Measurements from ENCODE around the gene IGFBPL1. TPM values are rescaled to one million over a fixed set of nuclear protein-coding genes. Genes with fewer than 3 reads are reported as not detected.

Gene IGFBPL1
- total and polyA plus RNA-seq, 4 donors: 0.08 TPM; not detected in 3

GRCh38 chr9:38370176-38370575 is 54.1 kb downstream of the IGFBPL1 start:
- TF ChIP-seq FOXA2 (IDR thresholded peaks at IDR 0.05) (no peak), ATF3 (IDR thresholded peaks at IDR 0.05) (no peak), MAX (IDR thresholded peaks at IDR 0.05) (no peak), GABPA (IDR thresholded peaks at IDR 0.05 in 1 of 2, conservative IDR thresholded peaks at IDR 0.05 in 1 of 2) (no peak), TAF1 (conservative IDR thresholded peaks at IDR 0.05) (no peak), RXRA (IDR thresholded peaks at IDR 0.05) (no peak), YY1 (IDR thresholded peaks at IDR 0.05) (no peak), JUND (IDR thresholded peaks at IDR 0.05) (no peak), NR2F2 (IDR thresholded peaks at IDR 0.05) (no peak), FOXA1 (IDR thresholded peaks at IDR 0.05) (no peak), SP1 (IDR thresholded peaks at IDR 0.05) (no peak), HNF4A (conservative IDR thresholded peaks at IDR 0.05) (no peak), EGR1 (IDR thresholded peaks at IDR 0.05; ENCODE audit: low read depth in 2 of 2) (no peak), CTCF (IDR thresholded peaks at IDR 0.05; ENCODE audit: low read depth, low read length, missing input control) (no peak), RAD21 (IDR thresholded peaks at IDR 0.05) (no peak), HNF4G (IDR thresholded peaks at IDR 0.05) (no peak)
- TF ChIP-seq, protein P1, sequence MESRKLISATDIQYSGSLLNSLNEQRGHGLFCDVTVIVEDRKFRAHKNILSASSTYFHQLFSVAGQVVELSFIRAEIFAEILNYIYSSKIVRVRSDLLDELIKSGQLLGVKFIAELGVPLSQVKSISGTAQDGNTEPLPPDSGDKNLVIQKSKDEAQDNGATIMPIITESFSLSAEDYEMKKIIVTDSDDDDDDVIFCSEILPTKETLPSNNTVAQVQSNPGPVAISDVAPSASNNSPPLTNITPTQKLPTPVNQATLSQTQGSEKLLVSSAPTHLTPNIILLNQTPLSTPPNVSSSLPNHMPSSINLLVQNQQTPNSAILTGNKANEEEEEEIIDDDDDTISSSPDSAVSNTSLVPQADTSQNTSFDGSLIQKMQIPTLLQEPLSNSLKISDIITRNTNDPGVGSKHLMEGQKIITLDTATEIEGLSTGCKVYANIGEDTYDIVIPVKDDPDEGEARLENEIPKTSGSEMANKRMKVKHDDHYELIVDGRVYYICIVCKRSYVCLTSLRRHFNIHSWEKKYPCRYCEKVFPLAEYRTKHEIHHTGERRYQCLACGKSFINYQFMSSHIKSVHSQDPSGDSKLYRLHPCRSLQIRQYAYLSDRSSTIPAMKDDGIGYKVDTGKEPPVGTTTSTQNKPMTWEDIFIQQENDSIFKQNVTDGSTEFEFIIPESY (IDR thresholded peaks at IDR 0.05): no peak
- TF ChIP-seq, protein P2, sequence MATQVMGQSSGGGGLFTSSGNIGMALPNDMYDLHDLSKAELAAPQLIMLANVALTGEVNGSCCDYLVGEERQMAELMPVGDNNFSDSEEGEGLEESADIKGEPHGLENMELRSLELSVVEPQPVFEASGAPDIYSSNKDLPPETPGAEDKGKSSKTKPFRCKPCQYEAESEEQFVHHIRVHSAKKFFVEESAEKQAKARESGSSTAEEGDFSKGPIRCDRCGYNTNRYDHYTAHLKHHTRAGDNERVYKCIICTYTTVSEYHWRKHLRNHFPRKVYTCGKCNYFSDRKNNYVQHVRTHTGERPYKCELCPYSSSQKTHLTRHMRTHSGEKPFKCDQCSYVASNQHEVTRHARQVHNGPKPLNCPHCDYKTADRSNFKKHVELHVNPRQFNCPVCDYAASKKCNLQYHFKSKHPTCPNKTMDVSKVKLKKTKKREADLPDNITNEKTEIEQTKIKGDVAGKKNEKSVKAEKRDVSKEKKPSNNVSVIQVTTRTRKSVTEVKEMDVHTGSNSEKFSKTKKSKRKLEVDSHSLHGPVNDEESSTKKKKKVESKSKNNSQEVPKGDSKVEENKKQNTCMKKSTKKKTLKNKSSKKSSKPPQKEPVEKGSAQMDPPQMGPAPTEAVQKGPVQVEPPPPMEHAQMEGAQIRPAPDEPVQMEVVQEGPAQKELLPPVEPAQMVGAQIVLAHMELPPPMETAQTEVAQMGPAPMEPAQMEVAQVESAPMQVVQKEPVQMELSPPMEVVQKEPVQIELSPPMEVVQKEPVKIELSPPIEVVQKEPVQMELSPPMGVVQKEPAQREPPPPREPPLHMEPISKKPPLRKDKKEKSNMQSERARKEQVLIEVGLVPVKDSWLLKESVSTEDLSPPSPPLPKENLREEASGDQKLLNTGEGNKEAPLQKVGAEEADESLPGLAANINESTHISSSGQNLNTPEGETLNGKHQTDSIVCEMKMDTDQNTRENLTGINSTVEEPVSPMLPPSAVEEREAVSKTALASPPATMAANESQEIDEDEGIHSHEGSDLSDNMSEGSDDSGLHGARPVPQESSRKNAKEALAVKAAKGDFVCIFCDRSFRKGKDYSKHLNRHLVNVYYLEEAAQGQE (IDR thresholded peaks at IDR 0.05): no peak
- no peak overlapping the region for H3K27ac ChIP-seq (ENCODE audit: low read depth in 1 of 2, low read length in 2 of 2)
- no peak overlapping the region for H3K9ac ChIP-seq (ENCODE audit: low read depth in 1 of 2, low read length in 2 of 2)
- WGBS: 69% methylated on average over 4 of the region's 4 CpGs
- no peak for DNase-seq (ENCODE audit: low spot score)
- H3K4me1 ChIP-seq (ENCODE audit: control insufficient read depth in 4 of 4, insufficient read depth in 4 of 4, low read length in 3 of 4): no peaks in the 10 kb centered on the region
- no peaks in the 10 kb centered on the region for H3K36me3 ChIP-seq (ENCODE audit: control insufficient read depth in 4 of 4, insufficient read depth in 3 of 4, low read depth in 1 of 4, low read length in 3 of 4)
- H3K27me3 ChIP-seq (ENCODE audit: control insufficient read depth in 4 of 4, insufficient read depth in 4 of 4, low read length in 3 of 4): no peaks in the 10 kb centered on the region
- no peaks in the 10 kb centered on the region for H3K9me3 ChIP-seq (ENCODE audit: control insufficient read depth in 4 of 4, low read length in 3 of 4)
- H3K4me3 ChIP-seq (ENCODE audit: low read depth in 1 of 3, low read length in 3 of 3): no peak overlapping the region

All from liver (tissue), 9 donors.